Measurements from ENCODE around the gene EEFSEC. TPM values are rescaled to one million over a fixed set of nuclear protein-coding genes. Genes with fewer than 3 reads are reported as not detected.

Gene EEFSEC
- total RNA-seq, 1 donor from 2014 or later: 7.1 TPM

GRCh38 chr3:128442070-128442469 is 288.8 kb downstream of the EEFSEC start:
- H3K27ac Mint-ChIP-seq (ENCODE audit: unreplicated experiment): no peak overlapping the region
- H3K9me3 Mint-ChIP-seq (ENCODE audit: unreplicated experiment): no peaks in the 10 kb centered on the region
- no peak for DNase-seq (ENCODE audit: low spot score)
- H3K36me3 Mint-ChIP-seq (ENCODE audit: low read depth, unreplicated experiment): peaks cover 10% of the 10 kb centered on the region
- no peak for TF ChIP-seq CTCF (IDR thresholded peaks at IDR 0.05; ENCODE audit: unreplicated experiment)
- H3K4me3 Mint-ChIP-seq (ENCODE audit: unreplicated experiment): no peak overlapping the region
- H3K27me3 Mint-ChIP-seq (ENCODE audit: unreplicated experiment): peaks cover 19% of the 10 kb centered on the region
- H3K4me1 Mint-ChIP-seq (ENCODE audit: unreplicated experiment): peaks cover 2% of the 10 kb centered on the region

GRCh38 chr3:128442949-128443348 is 289.7 kb downstream of the EEFSEC start:
- peaks cover 10% of the 10 kb centered on the region for H3K36me3 Mint-ChIP-seq (ENCODE audit: low read depth, unreplicated experiment)
- no peak for DNase-seq (ENCODE audit: low spot score)
- no peak for TF ChIP-seq CTCF (IDR thresholded peaks at IDR 0.05; ENCODE audit: unreplicated experiment)
- H3K27ac Mint-ChIP-seq (ENCODE audit: unreplicated experiment): no peak overlapping the region
- no peak overlapping the region for H3K4me3 Mint-ChIP-seq (ENCODE audit: unreplicated experiment)
- H3K9me3 Mint-ChIP-seq (ENCODE audit: unreplicated experiment): no peaks in the 10 kb centered on the region
- H3K27me3 Mint-ChIP-seq (ENCODE audit: unreplicated experiment): peaks cover 22% of the 10 kb centered on the region
- H3K4me1 Mint-ChIP-seq (ENCODE audit: unreplicated experiment): peaks cover 7% of the 10 kb centered on the region

GRCh38 chr3:128443771-128444170 is 290.5 kb downstream of the EEFSEC start:
- Mint-ChIP-seq H3K9me3 (ENCODE audit: unreplicated experiment) (no peaks in the 10 kb centered on the region), H3K27me3 (ENCODE audit: unreplicated experiment) (peaks cover 22% of the 10 kb centered on the region), H3K36me3 (ENCODE audit: low read depth, unreplicated experiment) (peaks cover 14% of the 10 kb centered on the region), H3K27ac (ENCODE audit: unreplicated experiment) (no peak overlapping the region), H3K4me3 (ENCODE audit: unreplicated experiment) (no peak overlapping the region), H3K4me1 (ENCODE audit: unreplicated experiment) (peaks cover 13% of the 10 kb centered on the region)
- DNase-seq (ENCODE audit: low spot score): no peak
- TF ChIP-seq CTCF (IDR thresholded peaks at IDR 0.05; ENCODE audit: unreplicated experiment): no peak

GRCh38 chr3:128445357-128445756 is 292.1 kb downstream of the EEFSEC start:
- no peak for DNase-seq (ENCODE audit: low spot score)
- Mint-ChIP-seq H3K4me1 (ENCODE audit: unreplicated experiment) (peaks cover 23% of the 10 kb centered on the region), H3K4me3 (ENCODE audit: unreplicated experiment) (no peak overlapping the region), H3K36me3 (ENCODE audit: low read depth, unreplicated experiment) (peaks cover 16% of the 10 kb centered on the region), H3K27ac (ENCODE audit: unreplicated experiment) (no peak overlapping the region), H3K27me3 (ENCODE audit: unreplicated experiment) (peaks cover 25% of the 10 kb centered on the region), H3K9me3 (ENCODE audit: unreplicated experiment) (no peaks in the 10 kb centered on the region)
- no peak for TF ChIP-seq CTCF (IDR thresholded peaks at IDR 0.05; ENCODE audit: unreplicated experiment)

GRCh38 chr3:128446821-128447220 is 293.5 kb downstream of the EEFSEC start:
- no peak overlapping the region for H3K27ac Mint-ChIP-seq (ENCODE audit: unreplicated experiment)
- H3K9me3 Mint-ChIP-seq (ENCODE audit: unreplicated experiment): no peaks in the 10 kb centered on the region
- no peak for TF ChIP-seq CTCF (IDR thresholded peaks at IDR 0.05; ENCODE audit: unreplicated experiment)
- H3K4me3 Mint-ChIP-seq (ENCODE audit: unreplicated experiment): no peak overlapping the region
- peaks cover 24% of the 10 kb centered on the region for H3K4me1 Mint-ChIP-seq (ENCODE audit: unreplicated experiment)
- H3K27me3 Mint-ChIP-seq (ENCODE audit: unreplicated experiment): peaks cover 33% of the 10 kb centered on the region
- DNase-seq (ENCODE audit: low spot score): no peak
- peaks cover 21% of the 10 kb centered on the region for H3K36me3 Mint-ChIP-seq (ENCODE audit: low read depth, unreplicated experiment)
